SK-N-MC (cell line): Measurements from ENCODE around the gene MOK.

Source experiments
- EZH2 ChIP-seq: fragments of 200-600 bp; sonication (generic); IDR thresholded peaks from one replicate; pipeline ENCODE4 v1.6.1; 2017; ENCODE audit warnings: antibody characterized with exemption
- POLR2AphosphoS5 ChIP-seq: IDR thresholded peaks from 2 replicates; pipeline ENCODE4 v1.6.1; 2012; ENCODE audit warnings: mild to moderate bottlenecking, low read depth, low read length, borderline replicate concordance

DNA sequence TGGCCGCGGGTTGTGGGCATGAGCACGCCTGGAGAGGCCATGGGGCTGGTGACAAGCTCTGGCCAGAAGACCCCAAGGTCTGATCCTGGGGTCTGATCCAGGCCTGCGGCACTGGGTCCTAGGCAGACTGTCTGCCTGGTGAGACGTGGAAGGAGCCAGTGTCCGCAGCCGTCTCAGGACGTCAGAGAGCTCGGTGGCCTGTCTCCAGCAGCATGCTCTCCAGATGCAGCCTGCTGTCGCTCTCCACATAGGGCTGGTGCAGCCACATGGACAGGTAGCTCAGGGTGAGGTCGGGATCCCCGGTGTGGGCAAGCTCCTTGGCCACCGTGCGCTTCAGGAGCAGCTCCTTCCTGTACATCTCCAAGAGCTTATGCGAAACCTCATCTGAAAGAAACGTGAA lies 43.4 kb upstream of the MOK start:
- TF ChIP-seq EZH2 (no peak), POLR2AphosphoS5 (no peak)
